Central memory CD8-positive, alpha-beta T cell (primary cell): ENCODE measurements around the gene GNS.

Experiments
- ATAC-seq: fragments of 150-1000 bp; cut with Tn5 transposase; replicated peaks from 2 replicates; pipeline ENCODE4 v1.10.0; 2022; ENCODE audit warnings: mild to moderate bottlenecking, moderate FRiP score, moderate number of reproducible peaks; ENCODE audit not compliant: poor library complexity, severe bottlenecking; ENCODE audit errors: extremely low read depth
- DNase-seq, 2 donors: peaks; one replicate each; pipeline ENCODE4 v3.0.0; 2021; ENCODE audit warnings: low spot score in 2 of 2
- H3K27ac Mint-ChIP-seq: one replicate; pipeline ENCODE4 v1.8.0; 2022; ENCODE audit warnings: low read depth, mild to moderate bottlenecking, moderate library complexity, mixed read lengths
- H3K27me3 Mint-ChIP-seq: one replicate; pipeline ENCODE4 v1.8.0; 2022; ENCODE audit warnings: mixed read lengths
- H3K36me3 Mint-ChIP-seq: one replicate; pipeline ENCODE4 v1.8.0; 2022; ENCODE audit warnings: mild to moderate bottlenecking, moderate library complexity, mixed read lengths; ENCODE audit not compliant: insufficient read depth
- H3K4me1 Mint-ChIP-seq: one replicate; pipeline ENCODE4 v1.8.0; 2022; ENCODE audit warnings: mixed read lengths
- H3K4me3 Mint-ChIP-seq: one replicate; pipeline ENCODE4 v1.8.0; 2022; ENCODE audit warnings: mild to moderate bottlenecking, moderate library complexity, mixed read lengths
- H3K9me3 Mint-ChIP-seq: one replicate; pipeline ENCODE4 v1.8.0; 2022; ENCODE audit warnings: mixed read lengths

The GNS gene

DNA sequence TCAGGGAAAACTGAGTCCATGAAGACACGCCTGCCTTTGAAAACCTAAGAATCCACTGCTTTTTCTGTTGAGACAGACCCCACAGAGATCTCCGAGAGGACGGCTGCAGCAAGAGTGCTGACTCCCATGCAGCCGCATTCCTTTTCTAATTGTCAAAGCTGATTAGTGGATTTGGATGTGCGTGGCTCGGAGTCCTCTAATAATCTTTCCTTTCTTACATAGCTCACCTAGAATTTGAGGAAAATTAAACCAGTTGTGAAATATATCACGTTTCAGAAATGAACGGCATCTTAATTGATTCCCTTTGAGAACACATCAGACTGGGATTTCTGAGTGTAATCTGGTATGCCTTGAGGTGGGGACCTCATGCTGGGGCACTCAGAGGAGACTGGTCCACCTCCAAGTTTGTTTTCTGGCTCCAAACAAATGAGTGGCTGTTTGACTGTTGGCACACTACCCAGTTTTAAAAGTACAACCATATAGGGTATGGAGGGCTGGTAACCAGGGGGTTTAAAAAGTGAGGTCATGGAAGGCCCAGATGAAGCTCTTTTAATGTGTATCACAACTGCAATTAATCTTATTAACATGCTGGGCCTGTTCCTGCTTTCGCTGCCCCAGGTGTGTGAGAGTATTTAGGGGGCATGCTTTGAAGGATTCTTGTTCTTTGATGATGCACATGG, 85.6 kb downstream of the GNS start:
- Mint-ChIP-seq H3K27me3 (no peaks in the 10 kb centered on the region), H3K9me3 (no peaks in the 10 kb centered on the region), H3K27ac (peak overlapping the region; percentile 96), H3K36me3 (peaks cover 22% of the 10 kb centered on the region), H3K4me3 (peak overlapping the region; percentile 63), H3K4me1 (peaks cover 85% of the 10 kb centered on the region)
- DNase-seq (no peak), ATAC-seq (no peak)

DNA sequence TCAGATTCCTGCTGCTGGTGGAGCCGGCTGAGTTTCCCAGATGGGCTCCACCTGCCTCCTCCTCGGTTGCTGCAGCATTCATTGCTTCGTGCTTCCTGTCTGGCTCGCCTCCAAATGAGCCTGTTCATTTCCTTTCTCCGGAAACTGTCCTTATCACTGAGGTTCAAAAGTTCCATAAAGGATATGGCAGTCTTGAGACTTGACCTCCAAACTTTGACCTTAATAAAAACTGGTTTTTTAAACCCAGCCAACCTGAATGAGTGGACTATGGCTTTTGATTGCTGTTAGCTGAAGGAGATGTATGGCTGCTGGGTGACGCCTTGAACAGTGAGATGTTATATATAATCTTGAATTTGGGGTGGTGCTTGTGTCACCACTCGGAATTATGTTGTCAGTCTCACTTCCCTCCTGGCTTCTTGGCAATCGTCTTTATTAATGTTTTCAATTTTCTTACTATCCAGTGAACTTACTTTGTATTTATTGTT, 86.2 kb downstream of the GNS start:
- Mint-ChIP-seq H3K27me3 (no peaks in the 10 kb centered on the region), H3K4me3 (peak overlapping the region; percentile 63), H3K36me3 (peaks cover 28% of the 10 kb centered on the region), H3K9me3 (no peaks in the 10 kb centered on the region), H3K27ac (peak overlapping the region; percentile 96), H3K4me1 (peaks cover 85% of the 10 kb centered on the region)
- no peak for ATAC-seq
- no peak for DNase-seq

DNA sequence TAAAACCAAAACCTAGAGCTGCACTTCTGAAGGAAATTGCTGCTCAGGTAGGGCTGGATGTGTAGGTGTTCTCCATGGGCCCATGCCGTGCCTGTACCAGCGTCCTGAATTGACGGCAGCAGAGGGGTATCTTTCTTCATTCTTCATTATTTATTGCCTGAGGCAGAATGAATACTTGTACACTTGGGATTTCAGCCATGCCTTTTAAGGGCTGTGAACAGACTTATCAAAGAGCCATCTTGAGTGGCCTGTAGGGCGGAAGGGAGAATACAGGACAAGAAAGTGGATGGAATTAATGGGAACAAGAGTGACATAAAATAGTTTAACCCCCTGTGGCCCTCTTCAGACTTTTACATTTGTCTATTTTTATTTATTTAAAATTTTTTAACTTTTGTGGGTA, 87.5 kb downstream of the GNS start:
- ATAC-seq (no peak), DNase-seq (no peak)
- H3K27me3 Mint-ChIP-seq: no peaks in the 10 kb centered on the region

DNA sequence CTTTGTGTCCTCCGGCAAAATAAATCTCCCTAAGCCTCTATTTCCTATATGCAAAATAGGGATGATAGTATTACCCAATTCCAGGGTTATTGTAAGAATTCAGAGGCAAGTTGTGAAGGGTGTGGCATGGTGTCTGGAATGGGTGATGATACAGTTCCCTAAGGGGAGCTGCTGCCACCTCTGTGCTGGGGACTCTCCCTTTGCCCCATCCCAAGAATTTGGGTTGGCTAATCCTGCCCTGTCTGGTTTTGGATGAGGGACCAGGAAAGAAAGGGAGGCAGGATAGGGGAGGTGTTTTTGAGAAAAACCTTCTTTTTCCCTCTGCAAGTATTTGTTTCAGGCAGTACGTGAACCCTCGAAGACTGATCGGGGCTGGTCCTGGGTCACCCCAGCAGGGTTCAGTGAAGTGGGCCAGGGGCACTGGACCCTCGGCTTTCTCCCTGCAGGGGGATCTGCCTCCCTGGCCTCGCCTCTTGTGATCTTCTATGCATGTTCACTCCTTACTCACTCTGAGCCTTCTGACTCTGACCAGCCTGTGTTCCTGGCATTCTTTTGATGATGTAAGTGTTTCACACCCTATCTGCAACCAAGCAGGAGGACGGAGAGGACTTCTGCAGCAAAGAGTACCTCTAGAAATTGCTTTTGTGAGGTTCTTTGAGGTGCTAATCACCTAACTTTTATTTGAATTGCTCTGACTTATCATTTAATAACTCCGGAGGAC, 88.1 kb downstream of the GNS start:
- peak overlapping the region; percentile 96 for H3K27ac Mint-ChIP-seq
- no peak for ATAC-seq

More for the DNA sequence above, 87.5 kb downstream of the GNS start:
- H3K4me3 Mint-ChIP-seq: peak overlapping the region; percentile 82
- H3K36me3 Mint-ChIP-seq: peaks cover 27% of the 10 kb centered on the region
- peaks cover 82% of the 10 kb centered on the region for H3K4me1 Mint-ChIP-seq
- no peaks in the 10 kb centered on the region for H3K9me3 Mint-ChIP-seq
- peak overlapping the region; percentile 96 for H3K27ac Mint-ChIP-seq

DNA sequence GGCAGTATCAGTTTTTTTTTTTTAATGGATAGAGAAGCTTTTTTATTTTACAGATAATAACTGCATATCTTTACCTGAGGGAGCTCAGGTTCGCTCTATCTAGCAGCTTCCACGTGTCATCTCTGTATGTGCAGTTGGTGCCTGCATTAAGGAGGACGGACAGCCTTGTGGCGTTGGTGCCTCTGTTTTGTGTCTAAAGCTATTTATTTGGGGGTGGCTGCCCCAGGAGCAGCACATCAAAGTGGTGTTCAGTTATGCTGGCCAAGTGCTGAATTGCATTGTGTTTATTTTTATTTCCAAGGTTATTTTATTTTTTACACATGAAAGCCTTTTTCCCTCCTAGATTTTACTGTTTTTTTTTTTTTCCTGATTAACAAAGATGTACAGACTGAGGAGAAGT, 89.2 kb downstream of the GNS start:
- peak overlapping the region; percentile 82 for H3K4me3 Mint-ChIP-seq
- H3K36me3 Mint-ChIP-seq: peaks cover 29% of the 10 kb centered on the region
- H3K4me1 Mint-ChIP-seq: peaks cover 88% of the 10 kb centered on the region
- H3K27ac Mint-ChIP-seq: peak overlapping the region; percentile 96
- H3K27me3 Mint-ChIP-seq: no peaks in the 10 kb centered on the region
- DNase-seq: no peak
- H3K9me3 Mint-ChIP-seq: no peaks in the 10 kb centered on the region
- peak; percentile 10 for ATAC-seq

More for the DNA sequence above, 88.1 kb downstream of the GNS start:
- peaks cover 29% of the 10 kb centered on the region for H3K36me3 Mint-ChIP-seq
- no peaks in the 10 kb centered on the region for H3K27me3 Mint-ChIP-seq
- no peaks in the 10 kb centered on the region for H3K9me3 Mint-ChIP-seq
- no peak for DNase-seq
- H3K4me3 Mint-ChIP-seq: peak overlapping the region; percentile 82
- H3K4me1 Mint-ChIP-seq: peaks cover 88% of the 10 kb centered on the region

DNA sequence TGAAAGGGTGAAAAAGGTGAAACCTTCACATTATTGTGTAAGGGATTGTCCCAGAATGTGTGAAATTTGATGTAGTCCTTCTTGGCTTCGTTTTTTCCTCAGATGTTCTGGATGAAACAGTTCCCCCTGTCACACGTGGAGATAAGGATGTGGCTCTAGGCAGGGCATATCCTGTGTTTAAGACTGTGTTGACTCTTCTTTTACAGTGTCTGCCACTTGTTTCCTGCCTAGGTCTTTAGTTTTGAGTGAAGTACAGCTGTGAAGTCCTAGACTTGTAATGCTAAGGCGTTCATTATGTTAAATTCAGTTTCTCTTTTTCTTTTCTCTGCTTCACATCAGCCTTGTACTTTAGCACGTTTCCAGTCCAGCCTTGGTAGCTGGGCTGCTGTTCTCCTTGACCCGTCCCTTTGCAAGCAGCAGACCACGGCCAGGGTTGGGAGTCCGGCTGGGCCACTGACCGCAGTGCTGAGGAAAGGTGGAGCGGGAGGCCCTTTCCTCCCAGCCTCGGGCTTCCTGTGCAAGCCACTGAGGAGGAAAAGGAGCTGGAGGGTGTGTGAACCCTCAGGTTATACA, 89.8 kb downstream of the GNS start:
- Mint-ChIP-seq H3K9me3 (no peaks in the 10 kb centered on the region), H3K4me3 (peak overlapping the region; percentile 82), H3K27ac (peak overlapping the region; percentile 96), H3K27me3 (no peaks in the 10 kb centered on the region), H3K4me1 (peaks cover 83% of the 10 kb centered on the region), H3K36me3 (peaks cover 27% of the 10 kb centered on the region)
- ATAC-seq (peak; percentile 95), DNase-seq (peak; percentile 26 to 63)

DNA sequence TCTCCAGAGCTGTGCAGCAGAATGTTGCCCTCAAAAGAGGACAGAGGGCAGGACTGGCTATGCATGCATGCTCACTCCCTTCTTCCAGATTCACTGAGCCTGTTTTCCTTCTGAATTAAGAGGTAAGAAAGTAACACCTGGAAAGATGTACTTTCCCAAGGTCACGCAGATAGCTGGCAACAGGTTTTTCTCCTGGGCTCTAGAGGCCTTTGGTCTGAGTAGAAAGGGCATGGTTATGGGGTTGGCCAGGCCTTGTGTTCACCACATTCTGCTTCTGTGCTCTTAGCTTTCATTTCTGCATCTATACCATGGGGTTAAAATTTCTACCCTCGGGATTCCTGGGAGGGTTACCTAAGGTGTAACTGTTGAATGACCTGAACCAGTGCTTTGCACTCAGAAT, 91.4 kb downstream of the GNS start:
- H3K27ac Mint-ChIP-seq: peak overlapping the region; percentile 96
- peaks cover 74% of the 10 kb centered on the region for H3K4me1 Mint-ChIP-seq

DNA sequence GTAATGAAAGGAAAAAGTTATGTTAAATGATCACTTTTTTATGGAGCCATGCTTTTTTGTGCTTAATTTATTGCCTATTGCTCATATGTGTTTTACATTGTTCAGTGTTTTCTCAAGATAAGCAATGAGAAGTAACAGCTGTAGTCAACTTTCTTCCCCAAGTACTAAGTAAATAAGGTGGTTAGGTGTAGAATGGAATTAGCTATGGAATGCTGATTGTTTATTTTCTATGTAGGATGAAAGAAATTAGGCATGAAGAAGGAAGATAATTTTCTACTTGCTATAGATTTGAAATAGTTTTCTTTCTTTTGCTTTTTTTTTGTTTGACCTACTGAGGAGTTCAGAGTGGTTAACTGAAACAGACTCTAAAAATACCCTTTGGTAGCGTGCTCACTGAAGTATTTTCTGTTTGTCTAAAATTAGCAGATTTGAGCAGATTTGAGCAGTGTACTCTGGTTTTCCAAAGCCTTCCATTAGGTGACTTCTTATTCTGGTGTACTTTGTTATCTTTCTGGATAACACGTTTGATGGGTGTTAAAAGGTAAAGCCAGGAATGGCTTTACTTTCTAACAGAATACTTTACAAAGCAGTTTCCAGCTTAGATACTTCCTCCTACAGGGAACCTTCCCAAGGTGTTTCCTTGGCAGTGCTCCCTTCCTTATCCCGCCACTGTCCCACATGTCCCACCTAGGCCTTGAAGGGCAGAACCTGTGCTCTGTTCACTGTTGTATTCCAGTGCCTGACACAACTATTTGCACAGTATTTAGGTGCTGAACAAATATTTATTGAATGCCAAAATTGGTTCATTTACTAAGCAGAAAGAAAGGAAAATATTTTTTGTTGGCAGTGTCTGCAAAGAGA, 92.9 kb downstream of the GNS start:
- ATAC-seq (no peak), DNase-seq (no peak)
- peaks cover 74% of the 10 kb centered on the region for H3K4me1 Mint-ChIP-seq
- no peaks in the 10 kb centered on the region for H3K27me3 Mint-ChIP-seq
- H3K27ac Mint-ChIP-seq: peak overlapping the region; percentile 96
- peaks cover 25% of the 10 kb centered on the region for H3K36me3 Mint-ChIP-seq
- no peaks in the 10 kb centered on the region for H3K9me3 Mint-ChIP-seq
- H3K4me3 Mint-ChIP-seq: peak overlapping the region; percentile 57

More for the DNA sequence above, 91.4 kb downstream of the GNS start:
- Mint-ChIP-seq H3K36me3 (peaks cover 24% of the 10 kb centered on the region), H3K27me3 (no peaks in the 10 kb centered on the region), H3K4me3 (peak overlapping the region; percentile 82), H3K9me3 (no peaks in the 10 kb centered on the region)
- ATAC-seq: no peak
- DNase-seq: no peak

DNA sequence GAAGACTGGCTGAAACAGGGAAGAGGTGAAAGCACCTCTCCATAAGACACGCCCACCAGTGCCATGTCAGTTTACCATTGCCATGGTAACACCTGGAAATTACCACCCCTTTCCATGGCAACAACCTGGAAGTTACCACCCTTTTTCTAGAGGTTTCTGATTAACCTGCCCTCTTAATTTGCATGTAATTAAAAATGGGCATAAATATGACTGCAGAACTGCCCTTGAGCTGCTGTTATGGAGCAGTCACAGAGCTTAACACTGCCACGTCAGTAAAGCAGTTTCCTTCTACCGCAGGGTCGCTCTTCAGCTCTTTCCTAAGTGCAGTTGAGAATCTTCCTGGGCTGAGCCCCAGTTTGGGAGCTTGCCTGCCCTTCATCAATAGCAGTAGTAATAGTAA, 93.7 kb downstream of the GNS start:
- DNase-seq: peak in 1 of 2 donors; percentile 53
- Mint-ChIP-seq H3K27me3 (no peaks in the 10 kb centered on the region), H3K36me3 (peaks cover 25% of the 10 kb centered on the region), H3K4me3 (peak overlapping the region; percentile 57), H3K27ac (peak overlapping the region; percentile 96), H3K9me3 (no peaks in the 10 kb centered on the region), H3K4me1 (peaks cover 73% of the 10 kb centered on the region)
- no peak for ATAC-seq
